ENCODE measurements around the gene TMEM62.
A peak's percentile ranks its signal among the peaks of the same experiment; 100 is the strongest.

Gene TMEM62

GRCh38 chr15:43186003-43186353, 52.6 kb downstream of the TMEM62 start:
- DNase-seq (ENCODE audit: low read depth, low spot score) = no peak
- H3K4me3 ChIP-seq (ENCODE audit: low read depth, low read length) = peak overlapping the region; percentile 75
- TF ChIP-seq CTCF (IDR thresholded peaks at IDR 0.05; ENCODE audit: low read depth, low read length) = no peak
- in situ Hi-C loops (cut with HindIII; ENCODE audit: low sequenced_read_pairs) = no loop called here

- TF ChIP-seq CTCF (IDR thresholded peaks at IDR 0.05; ENCODE audit: low read depth, low read length) = peak; percentile 78
- no peak overlapping the region for H3K4me3 ChIP-seq (ENCODE audit: low read depth, low read length)
- in situ Hi-C loops (cut with HindIII; ENCODE audit: low sequenced_read_pairs) = no loop called here
- DNase-seq (ENCODE audit: low read depth, low spot score) = peak; percentile 58
Observed at GRCh38 chr15:43187544-43188155, 54.3 kb downstream of the TMEM62 start.

GRCh38 chr15:43189296-43189695, 55.9 kb downstream of the TMEM62 start:
- no peak overlapping the region for H3K4me3 ChIP-seq (ENCODE audit: low read depth, low read length)
- in situ Hi-C loops (cut with HindIII; ENCODE audit: low sequenced_read_pairs) = no loop called here
- DNase-seq (ENCODE audit: low read depth, low spot score) = no peak
- no peak for TF ChIP-seq CTCF (IDR thresholded peaks at IDR 0.05; ENCODE audit: low read depth, low read length)

GRCh38 chr15:43190178-43190577, 56.8 kb downstream of the TMEM62 start:
- in situ Hi-C loops (cut with HindIII; ENCODE audit: low sequenced_read_pairs) = no loop called here
- H3K4me3 ChIP-seq (ENCODE audit: low read depth, low read length) = no peak overlapping the region
- no peak for DNase-seq (ENCODE audit: low read depth, low spot score)
- TF ChIP-seq CTCF (IDR thresholded peaks at IDR 0.05; ENCODE audit: low read depth, low read length) = no peak

GRCh38 chr15:43193710-43194109, 60.3 kb downstream of the TMEM62 start:
- no peak for TF ChIP-seq CTCF (IDR thresholded peaks at IDR 0.05; ENCODE audit: low read depth, low read length)
- in situ Hi-C loops (cut with HindIII; ENCODE audit: low sequenced_read_pairs) = no loop called here
- DNase-seq (ENCODE audit: low read depth, low spot score) = no peak
- no peak overlapping the region for H3K4me3 ChIP-seq (ENCODE audit: low read depth, low read length)

GRCh38 chr15:43194795-43195194, 61.4 kb downstream of the TMEM62 start:
- no peak overlapping the region for H3K4me3 ChIP-seq (ENCODE audit: low read depth, low read length)
- no peak for DNase-seq (ENCODE audit: low read depth, low spot score)
- TF ChIP-seq CTCF (IDR thresholded peaks at IDR 0.05; ENCODE audit: low read depth, low read length) = no peak
- in situ Hi-C loops (cut with HindIII; ENCODE audit: low sequenced_read_pairs) = no loop called here
